ENCODE data around the gene AFF3. TPM values are rescaled to one million over a fixed set of nuclear protein-coding genes. Genes with fewer than 3 reads are reported as not detected.

AFF3 gene
- polyA plus RNA-seq, 3 donors from 2014 or later = 1.4 to 7.4 (median 3.8) TPM

DNA sequence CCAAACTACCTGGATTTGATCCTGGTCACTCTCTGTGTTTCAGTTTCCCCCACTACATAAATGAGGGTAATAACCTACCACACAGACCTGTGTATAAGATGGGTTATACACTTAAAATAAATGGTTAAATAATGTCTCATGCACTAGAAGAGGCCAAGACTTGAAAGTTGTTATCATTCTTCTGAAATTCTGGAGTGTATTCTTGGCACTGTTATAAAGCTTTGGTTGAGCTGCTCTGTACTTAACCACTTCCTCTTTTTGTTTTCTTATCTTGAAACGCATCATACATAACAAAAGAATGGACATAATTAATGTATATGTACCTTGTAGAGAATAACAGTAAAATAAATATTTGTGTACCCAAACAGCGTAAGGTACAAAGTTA lies 281.0 kb downstream of the AFF3 start:
- Mint-ChIP-seq H3K4me1 (peaks cover 3 to 23% of the 10 kb centered on the region in 2 donors), H3K9me3 (no peaks in the 10 kb centered on the region), H3K27me3 (ENCODE audit: low read depth in 3 of 3) (peaks cover 0 to 6% (median 0%) of the 10 kb centered on the region in 3 donors), H3K36me3 (no peaks in the 10 kb centered on the region), H3K27ac (no peak overlapping the region), H3K4me3 (no peak overlapping the region)
- no peak for DNase-seq

- H3K4me1 Mint-ChIP-seq = peaks cover 3 to 23% of the 10 kb centered on the region in 2 donors
- H3K36me3 Mint-ChIP-seq = no peaks in the 10 kb centered on the region
- DNase-seq = no peak
- peaks cover 0 to 6% (median 2%) of the 10 kb centered on the region in 3 donors for H3K27me3 Mint-ChIP-seq (ENCODE audit: low read depth in 3 of 3)
- no peak overlapping the region for H3K4me3 Mint-ChIP-seq
- no peak overlapping the region for H3K27ac Mint-ChIP-seq
- no peaks in the 10 kb centered on the region for H3K9me3 Mint-ChIP-seq
Measured at GRCh38 chr2:99860720-99861375, 281.5 kb downstream of the AFF3 start.

DNA sequence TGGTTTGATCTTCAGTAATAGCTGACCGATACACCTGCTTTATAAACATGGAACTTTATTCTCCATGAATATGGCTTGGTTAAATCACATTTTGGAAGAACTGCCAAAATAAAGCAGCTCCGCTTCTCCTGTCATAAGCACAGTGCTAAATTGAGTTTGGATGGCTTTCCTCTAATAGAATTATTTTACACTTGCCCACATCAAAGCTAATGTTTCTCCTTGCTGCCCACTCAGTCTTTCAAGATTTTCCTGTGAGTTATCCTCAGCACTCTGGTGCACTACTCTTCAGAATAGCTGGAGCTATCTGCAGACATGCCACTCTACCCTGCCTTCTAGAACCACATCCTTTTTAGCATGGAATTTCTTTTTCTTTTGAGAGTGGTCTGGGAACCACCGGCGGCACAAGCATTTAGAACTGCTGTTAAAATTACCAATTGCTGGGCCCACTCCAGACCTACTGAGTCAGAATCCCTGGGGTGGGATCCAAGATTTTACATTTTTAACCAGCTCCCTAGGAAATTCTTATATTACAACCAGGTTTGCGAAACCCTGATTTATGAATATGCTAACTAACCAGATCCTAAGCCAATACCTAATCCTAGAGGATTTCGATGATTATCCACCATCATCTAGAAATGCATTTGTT lies 283.3 kb downstream of the AFF3 start:
- Mint-ChIP-seq H3K27ac (no peak overlapping the region), H3K4me1 (peaks cover 3 to 23% of the 10 kb centered on the region in 2 donors), H3K36me3 (no peaks in the 10 kb centered on the region)

GRCh38 chr2:99857867-99858444 lies 284.4 kb downstream of the AFF3 start:
- Mint-ChIP-seq H3K4me3 (no peak overlapping the region), H3K27me3 (ENCODE audit: low read depth in 3 of 3) (peaks cover 0 to 4% (median 2%) of the 10 kb centered on the region in 3 donors), H3K4me1 (peaks cover 3 to 23% of the 10 kb centered on the region in 2 donors), H3K36me3 (no peaks in the 10 kb centered on the region), H3K9me3 (no peaks in the 10 kb centered on the region), H3K27ac (peak overlapping the region in 1 of 6 donors; percentile 19)
- no peak for DNase-seq

More for the DNA sequence above, 283.3 kb downstream of the AFF3 start:
- Mint-ChIP-seq H3K4me3 (no peak overlapping the region), H3K27me3 (ENCODE audit: low read depth in 3 of 3) (peaks cover 0 to 4% (median 2%) of the 10 kb centered on the region in 3 donors), H3K9me3 (no peaks in the 10 kb centered on the region)
- DNase-seq = no peak

DNA sequence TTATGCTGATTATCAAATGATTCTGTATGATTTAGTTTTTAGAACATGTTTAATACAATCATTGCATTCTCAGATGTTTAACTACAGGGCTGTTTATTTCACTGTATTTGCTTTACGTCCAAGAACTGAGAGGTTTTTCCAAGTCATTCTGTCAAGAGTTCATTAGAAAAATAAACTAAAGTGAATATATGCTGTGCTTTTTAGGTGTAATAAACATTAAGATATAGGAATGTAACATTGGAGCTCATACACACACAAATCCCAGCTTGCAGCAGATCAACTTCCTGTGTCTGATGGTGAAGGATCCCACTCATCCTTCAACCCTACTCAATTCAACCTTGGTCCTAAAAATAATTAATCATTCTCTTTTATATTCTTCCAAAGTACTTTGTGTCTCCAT lies 285.0 kb downstream of the AFF3 start:
- Mint-ChIP-seq H3K4me1 (peaks cover 1 to 19% of the 10 kb centered on the region in 2 donors), H3K36me3 (no peaks in the 10 kb centered on the region), H3K27me3 (ENCODE audit: low read depth in 3 of 3) (peaks cover 0 to 4% (median 2%) of the 10 kb centered on the region in 3 donors), H3K9me3 (no peaks in the 10 kb centered on the region), H3K4me3 (no peak overlapping the region), H3K27ac (no peak overlapping the region)
- no peak for DNase-seq

- H3K4me1 Mint-ChIP-seq = peaks cover 0 to 6% of the 10 kb centered on the region in 2 donors
- peaks cover 0 to 2% (median 1%) of the 10 kb centered on the region in 3 donors for H3K27me3 Mint-ChIP-seq (ENCODE audit: low read depth in 3 of 3)
- no peak overlapping the region for H3K4me3 Mint-ChIP-seq
- H3K9me3 Mint-ChIP-seq = no peaks in the 10 kb centered on the region
- no peaks in the 10 kb centered on the region for H3K36me3 Mint-ChIP-seq
- H3K27ac Mint-ChIP-seq = no peak overlapping the region
- DNase-seq = no peak
Measured at GRCh38 chr2:99856119-99856518, 286.3 kb downstream of the AFF3 start.

GRCh38 chr2:99854236-99854852 lies 288.0 kb downstream of the AFF3 start:
- Mint-ChIP-seq H3K36me3 (no peaks in the 10 kb centered on the region), H3K9me3 (no peaks in the 10 kb centered on the region), H3K4me3 (no peak overlapping the region), H3K27me3 (ENCODE audit: low read depth in 3 of 3) (peaks cover 0 to 2% (median 0%) of the 10 kb centered on the region in 3 donors), H3K27ac (no peak overlapping the region), H3K4me1 (no peaks in the 10 kb centered on the region)
- no peak for DNase-seq

DNA sequence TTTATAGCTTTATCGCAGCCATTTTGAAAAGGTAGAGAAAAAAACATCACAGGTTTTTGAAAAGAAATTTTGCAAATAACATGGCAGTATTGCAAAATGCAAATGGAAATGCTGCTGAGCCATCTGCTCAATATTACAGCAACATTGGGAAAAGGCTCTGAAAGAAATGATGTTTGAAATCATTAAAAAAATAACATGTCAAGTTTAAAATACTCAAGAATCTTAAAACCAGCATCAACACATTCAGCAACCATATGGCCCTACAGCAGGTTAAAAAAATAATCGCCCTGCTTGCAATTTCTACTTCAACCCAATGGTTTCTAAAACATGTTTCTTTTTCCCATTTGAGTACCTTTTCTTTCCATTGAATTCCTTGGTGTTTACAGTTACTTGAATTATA lies 289.4 kb downstream of the AFF3 start:
- Mint-ChIP-seq H3K9me3 (no peaks in the 10 kb centered on the region), H3K36me3 (no peaks in the 10 kb centered on the region), H3K27ac (no peak overlapping the region), H3K4me3 (no peak overlapping the region), H3K4me1 (no peaks in the 10 kb centered on the region), H3K27me3 (ENCODE audit: low read depth in 3 of 3) (peaks cover 0 to 2% (median 0%) of the 10 kb centered on the region in 3 donors)
- no peak for DNase-seq

DNA sequence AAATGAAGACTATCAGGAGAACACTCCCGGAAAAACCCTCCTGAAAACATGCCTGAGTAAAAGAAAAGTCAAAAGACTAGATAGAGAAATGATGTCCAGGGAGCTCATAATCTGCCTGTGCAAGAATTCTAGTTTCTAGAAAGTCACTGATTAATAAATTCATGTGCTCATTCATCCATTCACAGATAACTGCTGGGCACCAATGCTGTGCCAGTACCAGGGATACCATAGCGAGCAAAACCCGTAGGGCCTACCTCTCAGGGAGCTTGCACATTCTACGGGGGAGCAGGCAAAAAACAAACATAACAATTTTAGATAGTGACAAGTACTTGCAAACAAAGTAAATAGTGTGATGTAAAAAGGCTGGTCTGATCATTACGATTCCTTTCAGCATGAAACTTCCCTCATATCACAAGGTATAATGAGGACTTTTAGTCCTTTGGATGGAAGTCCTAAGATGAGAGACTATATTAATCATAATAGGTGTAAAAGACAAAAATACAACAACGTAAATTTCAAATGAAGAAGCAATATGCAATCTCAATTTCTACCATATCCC lies 289.9 kb downstream of the AFF3 start:
- DNase-seq = no peak
- peaks cover 0 to 2% (median 0%) of the 10 kb centered on the region in 3 donors for H3K27me3 Mint-ChIP-seq (ENCODE audit: low read depth in 3 of 3)
- no peaks in the 10 kb centered on the region for H3K36me3 Mint-ChIP-seq
- H3K4me1 Mint-ChIP-seq = no peaks in the 10 kb centered on the region
- H3K27ac Mint-ChIP-seq = no peak overlapping the region
- H3K4me3 Mint-ChIP-seq = no peak overlapping the region
- H3K9me3 Mint-ChIP-seq = no peaks in the 10 kb centered on the region

GRCh38 chr2:99851811-99852210 lies 290.6 kb downstream of the AFF3 start:
- H3K4me3 Mint-ChIP-seq = no peak overlapping the region

GRCh38 chr2:99851089-99851488 lies 291.3 kb downstream of the AFF3 start:
- Mint-ChIP-seq H3K4me1 (no peaks in the 10 kb centered on the region), H3K36me3 (no peaks in the 10 kb centered on the region), H3K4me3 (no peak overlapping the region), H3K27ac (no peak overlapping the region), H3K9me3 (no peaks in the 10 kb centered on the region), H3K27me3 (ENCODE audit: low read depth in 3 of 3) (peaks cover 0 to under 1% (median 0%) of the 10 kb centered on the region in 3 donors)
- no peak for DNase-seq

More at GRCh38 chr2:99851811-99852210, 290.6 kb downstream of the AFF3 start:
- H3K27me3 Mint-ChIP-seq (ENCODE audit: low read depth in 3 of 3) = peaks cover 0 to 2% (median 0%) of the 10 kb centered on the region in 3 donors
- no peaks in the 10 kb centered on the region for H3K4me1 Mint-ChIP-seq
- H3K36me3 Mint-ChIP-seq = no peaks in the 10 kb centered on the region
- no peaks in the 10 kb centered on the region for H3K9me3 Mint-ChIP-seq
- no peak overlapping the region for H3K27ac Mint-ChIP-seq
- no peak for DNase-seq

- peaks cover 0 to 4% (median 0%) of the 10 kb centered on the region in 3 donors for H3K27me3 Mint-ChIP-seq (ENCODE audit: low read depth in 3 of 3)
- no peak for DNase-seq
- no peaks in the 10 kb centered on the region for H3K36me3 Mint-ChIP-seq
- no peaks in the 10 kb centered on the region for H3K4me1 Mint-ChIP-seq
- no peaks in the 10 kb centered on the region for H3K9me3 Mint-ChIP-seq
- H3K27ac Mint-ChIP-seq = no peak overlapping the region
- no peak overlapping the region for H3K4me3 Mint-ChIP-seq
Measured at GRCh38 chr2:99850084-99850710, 292.2 kb downstream of the AFF3 start.

GRCh38 chr2:99846462-99847107 lies 295.8 kb downstream of the AFF3 start:
- Mint-ChIP-seq H3K27me3 (ENCODE audit: low read depth in 3 of 3) (peaks cover 3 to 7% (median 3%) of the 10 kb centered on the region in 3 donors), H3K4me3 (no peak overlapping the region), H3K4me1 (no peaks in the 10 kb centered on the region), H3K27ac (no peak overlapping the region), H3K36me3 (no peaks in the 10 kb centered on the region), H3K9me3 (no peaks in the 10 kb centered on the region)
- DNase-seq = no peak
